NCI-H2107 (cell line): Measurements from ENCODE around the gene BET1L.
"Not testable (repeated sequence)": the region's sequence is repeated elsewhere in the genome, so short reads cannot be mapped to it uniquely, and the experiment has no call there.

Experiments
- DNase-seq: peaks from one replicate; lab custom pipeline; 2025; lab: John Stamatoyannopoulos, UW

BET1L gene

DNA sequence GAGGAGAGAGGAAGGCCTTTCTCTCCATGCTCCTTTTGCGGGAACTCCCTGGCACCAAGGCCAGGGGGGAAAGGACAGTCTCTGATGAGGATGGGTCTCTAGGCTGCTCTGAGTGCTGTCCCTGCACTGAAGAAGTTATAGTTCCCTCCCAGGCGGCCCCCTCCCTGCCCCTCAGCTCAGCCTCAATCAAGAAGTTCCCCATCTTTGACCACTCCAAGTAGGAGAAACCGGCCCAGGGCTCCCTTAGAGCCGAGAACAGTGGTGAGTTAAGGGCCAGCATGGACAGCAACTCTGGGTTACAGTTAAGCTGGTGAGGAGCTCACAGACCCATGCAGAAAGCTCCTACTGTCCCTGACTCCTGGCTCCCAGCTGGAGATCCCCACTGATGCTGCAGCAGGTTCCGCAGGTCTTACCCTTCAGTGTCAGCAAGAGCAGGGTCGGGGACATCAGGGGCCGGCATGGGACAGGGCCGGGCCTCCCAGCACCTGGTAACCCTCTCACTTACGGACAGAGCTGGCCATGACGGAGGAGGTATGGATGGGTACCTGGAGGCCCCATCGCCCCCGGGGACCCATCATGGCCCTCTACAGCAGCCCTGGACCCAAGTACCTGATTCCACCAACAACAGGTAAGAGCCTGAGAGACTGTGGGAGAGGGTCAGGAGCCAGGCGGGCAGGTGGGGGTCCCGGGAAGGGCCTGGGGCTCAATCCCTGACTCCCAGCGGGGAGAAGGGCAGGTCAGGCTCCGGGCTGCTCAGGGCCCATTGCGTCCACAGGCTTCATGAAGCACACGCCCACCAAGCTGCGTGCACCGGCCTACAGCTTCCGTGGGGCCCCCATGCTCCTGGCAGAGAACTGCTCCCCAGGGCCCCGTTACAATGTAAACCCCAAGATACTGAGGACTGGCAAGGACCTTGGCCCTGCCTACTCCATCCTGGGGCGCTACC, 10.1 kb downstream of the BET1L start:
- DNase-seq: no peak

DNA sequence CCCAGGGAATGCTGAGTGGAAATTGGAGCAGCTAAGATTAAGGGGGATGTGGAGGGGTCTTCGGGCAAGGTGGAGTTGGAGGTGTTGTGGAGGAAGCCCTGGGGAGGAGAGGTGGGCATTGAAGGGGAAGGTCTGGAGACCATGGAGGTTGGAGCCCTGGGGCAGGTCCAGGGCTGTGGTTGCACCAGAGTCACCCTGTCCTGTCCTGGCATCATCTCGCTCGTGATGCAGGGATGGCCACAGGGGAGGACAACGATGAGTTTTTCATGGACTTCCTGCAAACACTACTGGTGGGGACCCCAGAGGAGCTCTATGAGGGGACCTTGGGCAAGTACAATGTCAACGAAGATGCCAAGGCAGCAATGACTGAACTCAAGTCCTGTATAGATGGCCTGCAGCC, 13.7 kb downstream of the BET1L start:
- DNase-seq: not testable (repeated sequence)

DNA sequence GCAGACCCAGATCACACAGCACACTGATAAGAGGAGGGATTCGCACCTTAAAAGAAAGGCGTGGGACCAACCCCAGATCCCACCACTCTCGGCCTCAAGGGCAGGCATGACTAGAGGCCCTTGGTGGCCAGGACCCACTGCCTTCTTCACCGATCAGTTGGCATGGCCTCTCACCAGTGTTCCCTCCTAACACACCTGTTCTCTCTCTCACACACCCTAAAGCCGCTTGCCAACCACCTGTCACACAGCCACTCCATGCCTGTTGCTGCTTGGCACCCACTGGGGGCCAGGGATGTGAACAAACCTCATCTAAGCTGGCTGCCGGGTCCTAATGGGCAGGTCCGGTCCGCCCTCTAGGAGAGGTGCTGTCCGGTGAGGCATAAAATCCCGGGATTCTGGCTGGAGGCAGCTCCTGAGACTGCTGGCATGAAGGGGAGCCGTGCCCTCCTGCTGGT, 14.5 kb downstream of the BET1L start, which contains the start of gene SCGB1C1:
SCGB1C1 (plus strand) TSS at position 405 of the 455 bp plus-strand sequence; CDS start at position 427, 22 bp downstream.
- not testable (repeated sequence) for DNase-seq

DNA sequence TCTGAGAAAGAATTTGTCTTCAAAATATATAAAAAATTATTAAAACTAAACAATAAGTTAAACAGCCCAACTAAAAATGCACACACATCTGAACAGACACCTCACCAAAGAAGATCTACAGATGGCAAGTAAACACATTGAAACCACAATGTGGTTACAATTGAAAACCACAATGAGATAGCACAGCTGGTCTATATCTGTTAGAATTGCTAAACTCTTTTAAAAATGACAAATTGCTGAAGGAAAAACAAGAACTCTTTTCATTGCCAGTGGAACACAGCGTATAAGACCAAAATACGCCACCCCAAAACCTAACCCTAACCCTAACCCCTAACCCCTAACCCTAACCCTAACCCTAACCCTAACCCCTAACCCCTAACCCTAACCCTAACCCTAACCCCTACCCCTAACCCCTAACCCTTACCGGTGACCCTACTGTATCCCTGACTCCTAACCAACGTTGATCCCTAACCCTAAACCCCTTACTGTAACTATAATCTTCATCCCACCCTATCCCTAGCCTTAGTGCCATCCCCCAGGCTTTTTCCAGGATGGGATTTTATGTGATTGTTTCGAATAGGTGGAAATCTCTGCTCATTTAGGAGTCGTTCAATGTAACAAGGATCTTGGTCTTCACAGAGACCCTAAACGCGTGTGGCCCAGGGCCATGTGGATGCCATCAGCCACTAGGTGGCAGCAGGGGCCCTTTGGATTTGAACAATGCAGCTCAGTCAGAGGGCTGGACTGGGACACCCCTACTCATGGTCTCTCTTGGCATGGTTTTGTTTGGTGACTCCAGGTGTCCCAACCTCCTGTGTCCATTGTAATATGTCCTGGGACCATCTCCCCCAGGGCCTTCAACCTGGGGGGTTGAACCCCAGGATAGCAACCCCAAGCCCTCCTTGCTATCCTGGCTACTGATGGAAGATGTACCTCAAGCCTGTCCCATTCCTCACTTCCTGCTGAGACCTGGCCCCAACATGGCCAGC, 15.4 kb downstream of the BET1L start:
- DNase-seq: not testable (repeated sequence)

DNA sequence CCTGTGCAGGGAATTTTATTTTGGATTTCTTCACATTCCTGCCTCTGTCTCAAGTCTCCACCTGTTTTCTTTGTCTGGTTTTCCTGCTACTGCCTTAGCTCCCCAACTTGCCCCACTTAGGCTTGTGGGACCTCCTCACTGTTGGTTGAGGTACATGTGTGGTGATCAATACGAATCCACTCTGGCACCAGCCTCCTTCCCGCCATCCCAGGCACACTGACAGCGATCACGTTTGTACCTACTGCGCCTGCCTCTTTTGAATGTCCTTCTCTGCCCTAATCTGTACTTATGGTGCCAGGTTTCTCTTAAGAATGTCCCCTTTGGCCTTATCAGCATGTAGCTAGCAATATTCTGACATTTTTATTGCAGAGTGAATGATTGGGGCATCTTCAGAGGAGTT, 16.7 kb downstream of the BET1L start:
- not testable (repeated sequence) for DNase-seq

DNA sequence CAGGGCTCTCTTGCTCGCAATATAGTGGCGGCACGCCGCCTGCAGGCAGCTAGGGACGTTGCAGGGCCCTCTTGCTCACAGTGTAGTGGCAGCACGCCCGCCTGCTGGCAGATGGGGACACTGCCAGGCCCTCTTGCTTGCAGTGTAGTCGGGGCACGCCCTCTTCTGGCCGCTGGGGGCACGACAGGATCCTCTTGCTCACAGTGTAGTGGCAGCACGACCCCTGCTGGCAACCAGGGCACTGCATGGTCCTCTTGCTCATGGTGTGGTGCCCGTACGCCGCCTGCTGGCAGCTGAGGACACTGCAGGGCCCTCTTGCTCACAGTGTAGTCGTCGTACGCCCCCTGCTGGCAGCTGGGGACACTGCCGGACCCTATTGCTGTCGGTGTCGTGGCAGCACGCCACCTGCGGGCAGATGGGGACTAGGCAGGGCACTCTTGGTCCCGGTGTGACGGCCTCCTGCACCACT, 17.3 kb downstream of the BET1L start:
- not testable (repeated sequence) for DNase-seq

DNA sequence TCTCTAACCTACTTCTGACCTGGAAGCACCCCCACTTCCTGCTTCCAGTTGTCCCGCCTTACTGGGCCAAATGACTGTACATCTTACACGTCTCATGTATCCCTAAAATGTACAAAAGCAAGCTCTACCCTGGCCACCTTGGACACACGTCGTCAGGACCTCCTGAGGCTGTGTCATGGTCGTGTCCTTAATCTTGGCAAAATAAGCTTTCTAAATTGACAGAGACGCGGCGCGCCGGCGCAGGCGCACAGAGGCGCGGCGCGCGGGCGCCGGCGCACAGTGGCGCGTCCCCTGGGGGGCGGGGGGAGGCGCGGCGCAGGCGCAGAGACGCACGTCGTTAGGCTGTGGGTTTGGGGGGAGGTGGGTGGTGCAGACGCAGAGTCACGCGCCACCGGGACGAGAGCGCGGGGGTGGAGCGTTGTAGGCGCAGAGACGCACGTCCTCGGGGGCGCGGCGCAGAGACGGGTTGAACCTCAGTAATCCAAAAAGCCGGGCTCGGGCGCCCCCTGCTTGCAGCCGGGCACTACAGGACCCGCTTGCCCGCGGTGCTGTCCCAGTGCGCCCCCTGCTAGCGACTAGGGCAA, 17.9 kb downstream of the BET1L start:
- DNase-seq: not testable (repeated sequence)

DNA sequence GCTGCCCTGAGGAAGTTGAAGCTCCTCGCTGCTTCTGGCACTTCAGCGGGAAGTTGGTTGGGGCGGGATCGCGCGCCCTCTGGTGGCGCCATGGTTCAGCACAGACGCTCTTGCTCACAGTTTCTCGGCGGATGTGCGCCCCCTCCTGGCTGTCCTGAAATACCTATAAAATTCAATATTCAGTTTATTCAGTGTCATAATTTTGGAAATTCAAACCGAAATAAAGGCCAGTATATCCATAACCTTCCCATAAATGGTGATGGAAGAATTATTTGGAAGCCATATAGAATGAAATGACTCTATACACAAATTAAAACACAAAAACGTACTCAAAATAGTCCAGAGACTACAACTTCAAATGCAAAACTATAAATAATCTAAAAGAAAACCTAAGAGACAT, 27.0 kb downstream of the BET1L start:
- not testable (repeated sequence) for DNase-seq
